Panc1 (cell line): ENCODE results near the gene PEPD.
"Not testable (repeated sequence)": the region's sequence is repeated elsewhere in the genome, so short reads cannot be mapped to it uniquely, and the experiment has no call there.

Experiments used
- POLR2AphosphoS5 ChIP-seq: IDR thresholded peaks from 2 replicates; pipeline ENCODE4 v1.6.1; 2012; ENCODE audit warnings: mild to moderate bottlenecking, low read depth, low read length, moderate library complexity
- SIN3A ChIP-seq: IDR thresholded peaks from 2 replicates; pipeline ENCODE4 v1.6.1; 2012; ENCODE audit warnings: low read depth, mild to moderate bottlenecking, low read length, moderate library complexity, borderline replicate concordance; ENCODE audit not compliant: insufficient read depth
- TF ChIP-seq, protein P1 (sequence below): fragments of 450-650 bp; IDR thresholded peaks from 2 replicates; pipeline ENCODE4 v1.5.1; 2017; ENCODE audit warnings: mild to moderate bottlenecking
- TF ChIP-seq, protein P2 (sequence below), 2 experiments: IDR thresholded peaks; 2 replicates each; pipeline ENCODE4 v1.6.1; 2011 to 2012; ENCODE audit warnings: low read depth in 2 of 2, control low read depth in 1 of 2, low read length in 1 of 2, mild to moderate bottlenecking in 1 of 2, moderate library complexity in 1 of 2; ENCODE audit not compliant: insufficient read depth in 1 of 2

DNA sequence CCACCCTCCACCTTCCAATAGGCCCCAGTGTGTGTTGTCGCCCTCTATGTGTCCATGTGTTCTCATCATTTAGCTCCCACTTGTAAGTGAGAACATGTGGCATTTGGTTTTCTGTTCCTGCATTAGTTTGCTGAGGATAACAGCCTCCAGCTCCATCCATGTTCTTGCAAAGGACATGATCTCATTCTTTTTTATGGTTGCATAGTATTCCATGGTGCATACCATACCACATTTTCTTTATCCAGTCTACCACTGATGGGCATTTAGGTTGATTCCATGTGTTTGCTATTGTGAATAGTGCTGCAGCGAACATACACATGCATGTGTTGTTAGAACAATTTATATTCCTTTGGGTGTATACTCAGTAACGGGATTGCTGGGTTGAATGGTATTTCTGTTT is 42.0 kb downstream of the PEPD start:
- TF ChIP-seq POLR2AphosphoS5, SIN3A: not testable (repeated sequence)
- TF ChIP-seq, protein P1, sequence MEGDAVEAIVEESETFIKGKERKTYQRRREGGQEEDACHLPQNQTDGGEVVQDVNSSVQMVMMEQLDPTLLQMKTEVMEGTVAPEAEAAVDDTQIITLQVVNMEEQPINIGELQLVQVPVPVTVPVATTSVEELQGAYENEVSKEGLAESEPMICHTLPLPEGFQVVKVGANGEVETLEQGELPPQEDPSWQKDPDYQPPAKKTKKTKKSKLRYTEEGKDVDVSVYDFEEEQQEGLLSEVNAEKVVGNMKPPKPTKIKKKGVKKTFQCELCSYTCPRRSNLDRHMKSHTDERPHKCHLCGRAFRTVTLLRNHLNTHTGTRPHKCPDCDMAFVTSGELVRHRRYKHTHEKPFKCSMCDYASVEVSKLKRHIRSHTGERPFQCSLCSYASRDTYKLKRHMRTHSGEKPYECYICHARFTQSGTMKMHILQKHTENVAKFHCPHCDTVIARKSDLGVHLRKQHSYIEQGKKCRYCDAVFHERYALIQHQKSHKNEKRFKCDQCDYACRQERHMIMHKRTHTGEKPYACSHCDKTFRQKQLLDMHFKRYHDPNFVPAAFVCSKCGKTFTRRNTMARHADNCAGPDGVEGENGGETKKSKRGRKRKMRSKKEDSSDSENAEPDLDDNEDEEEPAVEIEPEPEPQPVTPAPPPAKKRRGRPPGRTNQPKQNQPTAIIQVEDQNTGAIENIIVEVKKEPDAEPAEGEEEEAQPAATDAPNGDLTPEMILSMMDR: not testable (repeated sequence)
- TF ChIP-seq, protein P2, sequence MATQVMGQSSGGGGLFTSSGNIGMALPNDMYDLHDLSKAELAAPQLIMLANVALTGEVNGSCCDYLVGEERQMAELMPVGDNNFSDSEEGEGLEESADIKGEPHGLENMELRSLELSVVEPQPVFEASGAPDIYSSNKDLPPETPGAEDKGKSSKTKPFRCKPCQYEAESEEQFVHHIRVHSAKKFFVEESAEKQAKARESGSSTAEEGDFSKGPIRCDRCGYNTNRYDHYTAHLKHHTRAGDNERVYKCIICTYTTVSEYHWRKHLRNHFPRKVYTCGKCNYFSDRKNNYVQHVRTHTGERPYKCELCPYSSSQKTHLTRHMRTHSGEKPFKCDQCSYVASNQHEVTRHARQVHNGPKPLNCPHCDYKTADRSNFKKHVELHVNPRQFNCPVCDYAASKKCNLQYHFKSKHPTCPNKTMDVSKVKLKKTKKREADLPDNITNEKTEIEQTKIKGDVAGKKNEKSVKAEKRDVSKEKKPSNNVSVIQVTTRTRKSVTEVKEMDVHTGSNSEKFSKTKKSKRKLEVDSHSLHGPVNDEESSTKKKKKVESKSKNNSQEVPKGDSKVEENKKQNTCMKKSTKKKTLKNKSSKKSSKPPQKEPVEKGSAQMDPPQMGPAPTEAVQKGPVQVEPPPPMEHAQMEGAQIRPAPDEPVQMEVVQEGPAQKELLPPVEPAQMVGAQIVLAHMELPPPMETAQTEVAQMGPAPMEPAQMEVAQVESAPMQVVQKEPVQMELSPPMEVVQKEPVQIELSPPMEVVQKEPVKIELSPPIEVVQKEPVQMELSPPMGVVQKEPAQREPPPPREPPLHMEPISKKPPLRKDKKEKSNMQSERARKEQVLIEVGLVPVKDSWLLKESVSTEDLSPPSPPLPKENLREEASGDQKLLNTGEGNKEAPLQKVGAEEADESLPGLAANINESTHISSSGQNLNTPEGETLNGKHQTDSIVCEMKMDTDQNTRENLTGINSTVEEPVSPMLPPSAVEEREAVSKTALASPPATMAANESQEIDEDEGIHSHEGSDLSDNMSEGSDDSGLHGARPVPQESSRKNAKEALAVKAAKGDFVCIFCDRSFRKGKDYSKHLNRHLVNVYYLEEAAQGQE (IDR thresholded peaks at IDR 0.05; ENCODE audit: insufficient read depth in 1 of 2, low read depth in 2 of 2, low read length in 1 of 2): not testable (repeated sequence)
